ENCODE measurements around the gene SLC30A7. TPM values are rescaled to one million over a fixed set of nuclear protein-coding genes. Genes with fewer than 3 reads are reported as not detected.
A peak's percentile ranks its signal among the peaks of the same experiment; 100 is the strongest.

Gene SLC30A7
- total and polyA plus RNA-seq, 2 of the 13 experiments (the other 11 are each of a cell fraction or from before 2014, with no cell fraction given) = 8.3 to 40.8 TPM

DNA sequence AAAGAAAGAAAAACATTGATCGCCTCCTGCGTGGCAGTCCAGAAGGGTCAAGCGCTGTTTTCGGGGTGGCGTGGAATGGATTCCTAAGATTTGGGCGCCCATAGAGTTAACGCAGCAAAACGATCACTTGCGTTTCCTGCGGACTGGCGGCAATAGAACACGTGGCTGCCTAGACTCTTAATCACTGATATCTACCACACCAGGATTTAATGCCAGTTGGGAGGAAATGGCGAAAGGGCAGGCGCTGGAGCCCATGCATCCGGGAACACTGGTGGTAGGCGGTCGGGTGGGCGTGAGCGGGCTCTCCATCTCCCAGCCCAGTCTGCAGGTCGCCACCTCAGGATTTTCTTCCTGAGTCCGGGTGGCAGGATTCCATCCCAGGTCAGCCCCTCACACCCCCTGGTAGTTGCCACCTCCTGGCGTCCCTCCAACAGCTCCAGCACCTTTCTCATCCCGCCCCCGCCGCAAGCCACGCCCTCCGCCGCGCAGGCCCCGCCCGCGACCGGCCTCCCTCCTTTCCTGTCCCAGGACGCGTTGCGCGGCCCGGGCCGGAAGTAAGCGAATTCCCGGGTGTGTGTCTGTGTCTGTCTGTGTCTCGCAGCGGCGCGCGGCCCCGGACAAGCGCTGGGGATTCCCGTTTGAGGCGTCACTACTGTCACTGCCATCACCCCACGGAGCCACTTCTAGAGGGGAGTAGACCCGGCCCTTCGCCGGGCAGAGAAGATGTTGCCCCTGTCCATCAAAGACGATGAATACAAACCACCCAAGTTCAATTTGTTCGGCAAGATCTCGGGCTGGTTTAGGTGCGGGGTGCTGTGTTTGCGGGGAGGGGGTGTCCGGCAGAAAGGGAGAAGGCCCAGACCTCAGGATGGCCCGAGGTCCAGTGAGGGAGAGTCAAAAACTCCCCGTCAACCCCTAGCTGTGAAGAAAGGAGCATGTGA lies at the start of gene SLC30A7 (continued):
- TF ChIP-seq, protein P1, sequence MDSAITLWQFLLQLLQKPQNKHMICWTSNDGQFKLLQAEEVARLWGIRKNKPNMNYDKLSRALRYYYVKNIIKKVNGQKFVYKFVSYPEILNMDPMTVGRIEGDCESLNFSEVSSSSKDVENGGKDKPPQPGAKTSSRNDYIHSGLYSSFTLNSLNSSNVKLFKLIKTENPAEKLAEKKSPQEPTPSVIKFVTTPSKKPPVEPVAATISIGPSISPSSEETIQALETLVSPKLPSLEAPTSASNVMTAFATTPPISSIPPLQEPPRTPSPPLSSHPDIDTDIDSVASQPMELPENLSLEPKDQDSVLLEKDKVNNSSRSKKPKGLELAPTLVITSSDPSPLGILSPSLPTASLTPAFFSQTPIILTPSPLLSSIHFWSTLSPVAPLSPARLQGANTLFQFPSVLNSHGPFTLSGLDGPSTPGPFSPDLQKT (CRISPR knock-in tag; IDR thresholded peaks at IDR 0.05; ENCODE audit: borderline replicate concordance) = no peak; the same call in 1 of the 2 replicates
- TF ChIP-seq ZBTB3 (CRISPR knock-in tag; IDR thresholded peaks at IDR 0.05; ENCODE audit: borderline replicate concordance, low read depth) = no peak
- TF ChIP-seq TBL1XR1 (IDR thresholded peaks at IDR 0.05; ENCODE audit: borderline replicate concordance, low read length, partially characterized antibody) = no peak
- TF ChIP-seq CCDC6 (CRISPR knock-in tag; IDR thresholded peaks at IDR 0.05) = no peak
- peak; percentile 81 for TF ChIP-seq THAP11 (CRISPR knock-in tag; IDR thresholded peaks at IDR 0.05)
- TF ChIP-seq ISX (CRISPR knock-in tag; conservative IDR thresholded peaks at IDR 0.05) = no peak; the same call in 1 of the 2 replicates
- TF ChIP-seq, protein P2, sequence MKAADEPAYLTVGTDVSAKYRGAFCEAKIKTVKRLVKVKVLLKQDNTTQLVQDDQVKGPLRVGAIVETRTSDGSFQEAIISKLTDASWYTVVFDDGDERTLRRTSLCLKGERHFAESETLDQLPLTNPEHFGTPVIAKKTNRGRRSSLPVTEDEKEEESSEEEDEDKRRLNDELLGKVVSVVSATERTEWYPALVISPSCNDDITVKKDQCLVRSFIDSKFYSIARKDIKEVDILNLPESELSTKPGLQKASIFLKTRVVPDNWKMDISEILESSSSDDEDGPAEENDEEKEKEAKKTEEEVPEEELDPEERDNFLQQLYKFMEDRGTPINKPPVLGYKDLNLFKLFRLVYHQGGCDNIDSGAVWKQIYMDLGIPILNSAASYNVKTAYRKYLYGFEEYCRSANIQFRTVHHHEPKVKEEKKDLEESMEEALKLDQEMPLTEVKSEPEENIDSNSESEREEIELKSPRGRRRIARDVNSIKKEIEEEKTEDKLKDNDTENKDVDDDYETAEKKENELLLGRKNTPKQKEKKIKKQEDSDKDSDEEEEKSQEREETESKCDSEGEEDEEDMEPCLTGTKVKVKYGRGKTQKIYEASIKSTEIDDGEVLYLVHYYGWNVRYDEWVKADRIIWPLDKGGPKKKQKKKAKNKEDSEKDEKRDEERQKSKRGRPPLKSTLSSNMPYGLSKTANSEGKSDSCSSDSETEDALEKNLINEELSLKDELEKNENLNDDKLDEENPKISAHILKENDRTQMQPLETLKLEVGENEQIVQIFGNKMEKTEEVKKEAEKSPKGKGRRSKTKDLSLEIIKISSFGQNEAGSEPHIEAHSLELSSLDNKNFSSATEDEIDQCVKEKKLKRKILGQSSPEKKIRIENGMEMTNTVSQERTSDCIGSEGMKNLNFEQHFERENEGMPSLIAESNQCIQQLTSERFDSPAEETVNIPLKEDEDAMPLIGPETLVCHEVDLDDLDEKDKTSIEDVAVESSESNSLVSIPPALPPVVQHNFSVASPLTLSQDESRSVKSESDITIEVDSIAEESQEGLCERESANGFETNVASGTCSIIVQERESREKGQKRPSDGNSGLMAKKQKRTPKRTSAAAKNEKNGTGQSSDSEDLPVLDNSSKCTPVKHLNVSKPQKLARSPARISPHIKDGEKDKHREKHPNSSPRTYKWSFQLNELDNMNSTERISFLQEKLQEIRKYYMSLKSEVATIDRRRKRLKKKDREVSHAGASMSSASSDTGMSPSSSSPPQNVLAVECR (CRISPR knock-in tag; IDR thresholded peaks at IDR 0.05; ENCODE audit: borderline replicate concordance) = peak; percentile 83; the same call in 1 of the 2 replicates
- no peak for TF ChIP-seq MEIS1 (CRISPR knock-in tag; IDR thresholded peaks at IDR 0.05; ENCODE audit: borderline replicate concordance)
- no peak for TF ChIP-seq ZNF550 (CRISPR knock-in tag; IDR thresholded peaks at IDR 0.05; ENCODE audit: borderline replicate concordance)
- TF ChIP-seq, protein P3, sequence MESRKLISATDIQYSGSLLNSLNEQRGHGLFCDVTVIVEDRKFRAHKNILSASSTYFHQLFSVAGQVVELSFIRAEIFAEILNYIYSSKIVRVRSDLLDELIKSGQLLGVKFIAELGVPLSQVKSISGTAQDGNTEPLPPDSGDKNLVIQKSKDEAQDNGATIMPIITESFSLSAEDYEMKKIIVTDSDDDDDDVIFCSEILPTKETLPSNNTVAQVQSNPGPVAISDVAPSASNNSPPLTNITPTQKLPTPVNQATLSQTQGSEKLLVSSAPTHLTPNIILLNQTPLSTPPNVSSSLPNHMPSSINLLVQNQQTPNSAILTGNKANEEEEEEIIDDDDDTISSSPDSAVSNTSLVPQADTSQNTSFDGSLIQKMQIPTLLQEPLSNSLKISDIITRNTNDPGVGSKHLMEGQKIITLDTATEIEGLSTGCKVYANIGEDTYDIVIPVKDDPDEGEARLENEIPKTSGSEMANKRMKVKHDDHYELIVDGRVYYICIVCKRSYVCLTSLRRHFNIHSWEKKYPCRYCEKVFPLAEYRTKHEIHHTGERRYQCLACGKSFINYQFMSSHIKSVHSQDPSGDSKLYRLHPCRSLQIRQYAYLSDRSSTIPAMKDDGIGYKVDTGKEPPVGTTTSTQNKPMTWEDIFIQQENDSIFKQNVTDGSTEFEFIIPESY (CRISPR knock-in tag; IDR thresholded peaks at IDR 0.05) = no peak
- TF ChIP-seq, protein P4, sequence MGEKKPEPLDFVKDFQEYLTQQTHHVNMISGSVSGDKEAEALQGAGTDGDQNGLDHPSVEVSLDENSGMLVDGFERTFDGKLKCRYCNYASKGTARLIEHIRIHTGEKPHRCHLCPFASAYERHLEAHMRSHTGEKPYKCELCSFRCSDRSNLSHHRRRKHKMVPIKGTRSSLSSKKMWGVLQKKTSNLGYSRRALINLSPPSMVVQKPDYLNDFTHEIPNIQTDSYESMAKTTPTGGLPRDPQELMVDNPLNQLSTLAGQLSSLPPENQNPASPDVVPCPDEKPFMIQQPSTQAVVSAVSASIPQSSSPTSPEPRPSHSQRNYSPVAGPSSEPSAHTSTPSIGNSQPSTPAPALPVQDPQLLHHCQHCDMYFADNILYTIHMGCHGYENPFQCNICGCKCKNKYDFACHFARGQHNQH (CRISPR knock-in tag; IDR thresholded peaks at IDR 0.05) = no peak; the same call in none of the 2 replicates
- TF ChIP-seq ATF7-NPFF (CRISPR knock-in tag; IDR thresholded peaks at IDR 0.05; ENCODE audit: low read depth) = no peak
- no peak for TF ChIP-seq ARNTL (CRISPR knock-in tag; IDR thresholded peaks at IDR 0.05)
- no peak for TF ChIP-seq ZIK1 (CRISPR knock-in tag; IDR thresholded peaks at IDR 0.05; ENCODE audit: borderline replicate concordance, low read depth)
- no peak for TF ChIP-seq ZNF83 (CRISPR knock-in tag; IDR thresholded peaks at IDR 0.05; ENCODE audit: borderline replicate concordance)
- TF ChIP-seq, protein P5, sequence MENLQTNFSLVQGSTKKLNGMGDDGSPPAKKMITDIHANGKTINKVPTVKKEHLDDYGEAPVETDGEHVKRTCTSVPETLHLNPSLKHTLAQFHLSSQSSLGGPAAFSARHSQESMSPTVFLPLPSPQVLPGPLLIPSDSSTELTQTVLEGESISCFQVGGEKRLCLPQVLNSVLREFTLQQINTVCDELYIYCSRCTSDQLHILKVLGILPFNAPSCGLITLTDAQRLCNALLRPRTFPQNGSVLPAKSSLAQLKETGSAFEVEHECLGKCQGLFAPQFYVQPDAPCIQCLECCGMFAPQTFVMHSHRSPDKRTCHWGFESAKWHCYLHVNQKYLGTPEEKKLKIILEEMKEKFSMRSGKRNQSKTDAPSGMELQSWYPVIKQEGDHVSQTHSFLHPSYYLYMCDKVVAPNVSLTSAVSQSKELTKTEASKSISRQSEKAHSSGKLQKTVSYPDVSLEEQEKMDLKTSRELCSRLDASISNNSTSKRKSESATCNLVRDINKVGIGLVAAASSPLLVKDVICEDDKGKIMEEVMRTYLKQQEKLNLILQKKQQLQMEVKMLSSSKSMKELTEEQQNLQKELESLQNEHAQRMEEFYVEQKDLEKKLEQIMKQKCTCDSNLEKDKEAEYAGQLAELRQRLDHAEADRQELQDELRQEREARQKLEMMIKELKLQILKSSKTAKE (CRISPR knock-in tag; IDR thresholded peaks at IDR 0.05; ENCODE audit: borderline replicate concordance) = peak; percentile 44; the same call in 1 of the 2 replicates
